NOMO-1 (cell line): ENCODE measurements around the gene ZNRF4.
"Not testable (repeated sequence)": the region's sequence is repeated elsewhere in the genome, so short reads cannot be mapped to it uniquely, and the experiment has no call there.

Experiments used
- DNase-seq, 2 experiments: peaks; one replicate each; lab custom pipeline; 2025; ENCODE audit not compliant: unreplicated experiment in 2 of 2; lab: John Stamatoyannopoulos, UW

Gene ZNRF4, protein sequence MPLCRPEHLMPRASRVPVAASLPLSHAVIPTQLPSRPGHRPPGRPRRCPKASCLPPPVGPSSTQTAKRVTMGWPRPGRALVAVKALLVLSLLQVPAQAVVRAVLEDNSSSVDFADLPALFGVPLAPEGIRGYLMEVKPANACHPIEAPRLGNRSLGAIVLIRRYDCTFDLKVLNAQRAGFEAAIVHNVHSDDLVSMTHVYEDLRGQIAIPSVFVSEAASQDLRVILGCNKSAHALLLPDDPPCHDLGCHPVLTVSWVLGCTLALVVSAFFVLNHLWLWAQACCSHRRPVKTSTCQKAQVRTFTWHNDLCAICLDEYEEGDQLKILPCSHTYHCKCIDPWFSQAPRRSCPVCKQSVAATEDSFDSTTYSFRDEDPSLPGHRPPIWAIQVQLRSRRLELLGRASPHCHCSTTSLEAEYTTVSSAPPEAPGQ

GRCh38 chr19:5455367-5456129 lies at the start of gene ZNRF4:
Gene ZNRF4 (plus strand): TSS chr19:5455417. CDS start chr19:5455492, 75 bp downstream.
- DNase-seq, result no peak

- not testable (repeated sequence) for DNase-seq
These were observed 49.0 kb upstream of the ZNRF4 start for GRCh38 chr19:5406198-5406597.

DNA sequence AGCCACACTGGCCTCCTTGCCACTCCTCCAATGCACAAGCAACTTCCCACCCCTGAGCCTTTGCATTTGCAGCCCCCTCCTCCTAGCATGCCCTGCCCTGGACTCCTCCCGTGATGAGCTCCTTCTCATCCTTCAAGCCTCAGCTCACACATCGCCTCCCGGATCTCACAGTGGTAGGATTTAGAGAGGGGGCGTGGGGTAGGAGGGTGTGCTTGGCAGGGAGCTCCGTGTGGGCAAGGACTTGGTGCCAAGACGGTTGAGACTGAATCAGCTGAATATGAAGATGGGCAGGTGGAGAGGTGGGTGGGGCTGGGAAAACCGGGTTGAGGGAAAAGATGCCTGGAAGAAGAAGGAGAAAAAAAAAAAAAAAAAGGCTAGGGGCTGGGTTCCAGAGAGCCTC lies 48.4 kb upstream of the ZNRF4 start:
- no peak for DNase-seq

DNA sequence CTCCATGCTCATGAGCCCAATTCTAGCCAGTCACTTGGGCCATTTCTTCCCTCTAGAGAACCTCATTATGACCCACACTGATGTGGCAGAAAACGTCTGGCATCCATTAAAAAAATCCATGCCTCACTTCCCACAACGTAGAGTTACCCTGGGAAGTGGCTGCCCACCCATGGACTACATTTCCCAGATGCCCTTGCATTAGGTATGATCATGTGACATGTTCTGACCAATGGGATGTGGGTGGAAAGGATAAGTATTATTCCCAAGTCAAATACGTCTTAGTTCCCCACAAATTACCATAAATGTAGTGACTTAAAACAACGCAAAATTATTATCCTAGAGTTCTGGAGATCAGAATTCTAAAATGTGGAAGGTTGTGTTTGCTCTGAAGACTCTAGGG lies 47.9 kb upstream of the ZNRF4 start:
- DNase-seq, result no peak

- DNase-seq, result no peak
These were observed 37.5 kb upstream of the ZNRF4 start for GRCh38 chr19:5417495-5418436.

DNA sequence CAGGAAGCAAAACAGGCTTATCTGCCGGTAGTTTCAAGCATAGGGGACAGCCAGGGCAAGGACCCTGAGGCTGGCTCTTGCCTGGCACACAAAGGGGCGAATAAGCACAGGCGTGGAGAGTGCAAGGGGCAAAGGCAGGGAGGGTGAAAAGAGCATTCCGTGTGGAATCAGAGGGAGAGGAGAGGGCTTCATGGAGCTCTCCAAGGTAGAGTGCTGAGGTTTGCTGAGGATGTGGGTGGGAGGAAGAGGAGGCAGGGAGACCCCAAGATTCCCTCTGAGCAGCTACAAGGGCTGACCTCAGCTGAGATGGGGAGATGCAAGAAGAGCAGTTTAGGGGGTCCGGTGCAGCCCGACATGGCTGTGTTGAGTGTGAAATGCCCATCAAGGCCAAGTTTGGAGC lies 36.5 kb upstream of the ZNRF4 start:
- DNase-seq, result no peak

- no peak for DNase-seq
These were observed 34.3 kb upstream of the ZNRF4 start for GRCh38 chr19:5420953-5421352.

GRCh38 chr19:5423567-5424125 lies 31.6 kb upstream of the ZNRF4 start:
- no peak for DNase-seq

- no peak for DNase-seq
These were observed 30.8 kb upstream of the ZNRF4 start for GRCh38 chr19:5424192-5424973.

- no peak for DNase-seq
These were observed 30.0 kb upstream of the ZNRF4 start for GRCh38 chr19:5425260-5425659.

DNA sequence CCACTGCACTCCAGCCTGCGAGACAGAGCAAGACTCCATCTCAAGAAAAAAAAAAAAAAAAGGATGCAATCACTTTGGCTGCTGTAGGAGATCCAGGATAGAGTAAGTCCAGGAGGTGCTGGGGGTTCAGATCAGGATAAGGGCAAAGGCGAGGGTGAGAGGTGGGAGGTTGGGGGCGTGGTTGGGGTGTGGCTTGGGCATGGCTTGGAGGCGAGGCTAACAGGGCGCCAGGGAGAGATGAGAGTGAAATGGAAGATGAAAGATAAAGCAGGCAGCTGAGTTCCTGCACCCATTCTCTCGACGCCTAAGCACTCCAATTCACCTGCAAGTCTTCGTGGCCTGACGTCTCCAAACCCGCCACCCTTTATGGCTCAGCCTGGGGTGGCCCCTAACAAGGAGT lies 25.0 kb upstream of the ZNRF4 start:
- DNase-seq, result no peak

- no peak for DNase-seq
These were observed 22.5 kb upstream of the ZNRF4 start for GRCh38 chr19:5432687-5433086.

DNA sequence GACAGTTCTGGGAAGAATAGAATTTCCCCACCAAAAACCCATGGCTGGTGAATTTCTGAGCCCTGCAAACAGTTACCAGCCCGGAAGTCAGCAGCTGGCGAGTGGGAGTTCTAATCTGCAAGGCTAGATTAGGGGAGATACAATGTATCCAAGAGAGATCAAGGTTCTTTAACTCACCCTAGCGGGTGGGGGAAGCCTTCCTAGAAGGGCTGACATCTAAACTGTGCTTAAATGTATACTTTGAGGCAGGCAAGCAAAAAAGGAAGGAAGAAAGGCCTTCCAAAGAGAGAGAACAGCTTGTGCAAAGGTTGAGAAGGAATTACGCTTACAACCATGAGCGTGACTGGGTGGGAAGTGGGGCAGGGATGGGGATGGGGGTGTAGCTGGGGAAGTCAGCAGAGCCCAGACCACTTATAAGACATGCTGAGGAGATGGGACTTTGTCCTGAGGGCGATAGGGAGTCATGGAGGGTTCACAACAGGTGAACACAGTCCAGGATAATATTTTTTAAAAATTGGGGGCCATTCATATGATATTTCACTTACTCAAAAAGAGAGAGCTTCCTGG lies 20.8 kb upstream of the ZNRF4 start:
- no peak for DNase-seq

GRCh38 chr19:5434970-5435641 lies 20.1 kb upstream of the ZNRF4 start:
- no peak for DNase-seq

DNA sequence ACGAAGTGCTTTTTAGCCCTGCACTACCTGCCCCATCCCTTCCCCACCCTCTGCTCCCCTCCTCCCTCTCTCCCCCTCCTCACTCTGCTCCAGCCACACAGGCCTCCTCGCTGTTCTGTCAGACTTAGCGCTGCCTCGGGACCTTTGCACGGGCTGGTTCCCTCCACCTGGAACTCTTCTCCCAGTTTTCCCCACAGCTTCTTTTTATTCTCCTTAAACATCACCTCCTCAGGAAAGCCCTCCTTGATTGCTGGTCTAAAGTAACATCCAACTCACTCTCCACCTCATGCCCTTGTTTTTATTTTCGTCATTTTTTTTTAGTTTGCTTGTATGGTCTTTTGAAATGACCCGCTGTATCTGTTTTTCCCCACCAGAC lies 19.6 kb upstream of the ZNRF4 start:
- DNase-seq, result no peak

DNA sequence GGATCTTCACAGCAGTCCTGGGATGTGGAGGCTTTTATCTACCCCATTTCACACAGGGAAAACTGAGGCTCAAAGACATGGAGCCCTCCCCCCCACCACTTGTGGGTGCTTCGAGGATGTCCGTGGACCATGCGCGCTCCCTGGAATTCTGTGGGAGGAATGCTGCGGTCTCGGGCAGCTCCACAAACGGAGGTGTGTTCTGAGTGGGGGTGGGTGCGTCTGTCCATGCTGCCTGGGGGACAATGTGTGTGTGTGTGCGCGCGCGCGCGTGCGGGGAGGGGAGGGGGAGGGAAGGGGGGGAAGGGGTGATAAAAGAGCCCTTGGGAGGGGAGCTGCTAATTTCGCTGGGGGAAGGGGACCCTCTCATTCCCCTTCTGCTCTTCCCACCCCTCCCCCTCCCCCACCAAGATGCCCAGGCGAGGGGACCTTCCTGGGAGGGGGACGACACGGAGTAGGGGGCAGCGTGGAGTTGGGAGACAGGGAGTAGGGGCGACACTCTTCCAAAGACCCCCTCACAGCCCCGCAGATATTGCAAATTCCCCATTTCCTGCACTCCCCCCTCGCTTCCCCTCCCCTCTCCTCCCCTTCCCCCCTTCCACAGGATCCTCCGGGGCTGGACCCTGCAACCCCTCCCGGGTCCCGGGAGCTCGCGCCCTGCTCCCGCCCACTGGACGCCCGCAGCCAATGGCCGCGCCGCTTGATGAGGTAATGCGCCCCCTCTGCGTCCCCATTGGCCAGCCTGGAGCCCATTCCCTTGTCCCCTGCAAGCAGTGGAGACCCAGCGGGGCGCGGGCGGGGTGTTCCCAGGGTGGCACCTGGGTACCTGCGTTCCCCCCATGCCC lies 18.9 kb upstream of the ZNRF4 start:
- no peak for DNase-seq

GRCh38 chr19:5436948-5437306 lies 18.3 kb upstream of the ZNRF4 start:
- no peak for DNase-seq

DNA sequence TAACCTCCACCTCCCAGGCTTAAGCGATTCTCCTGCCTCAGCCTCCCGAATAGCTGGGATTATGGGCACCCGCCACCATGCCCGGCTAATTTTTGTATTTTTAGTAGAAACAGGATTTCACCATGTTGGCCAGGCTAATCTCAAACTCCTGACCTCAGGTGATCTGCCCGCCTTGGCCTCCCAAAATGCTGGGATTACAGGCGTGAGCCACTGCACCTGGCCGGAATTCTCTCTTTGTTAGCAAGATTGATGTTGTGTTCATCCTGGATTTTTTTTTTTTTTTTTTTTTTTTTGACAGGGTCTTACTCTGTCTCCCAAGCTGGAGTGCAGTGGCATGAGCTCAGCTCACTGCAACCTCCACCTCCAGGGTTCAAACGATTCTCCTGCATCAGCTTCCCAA lies 16.5 kb upstream of the ZNRF4 start:
- not testable (repeated sequence) for DNase-seq
